SK-N-SH (cell line): ENCODE data around the gene ADPRS. TPM values are rescaled to one million over a fixed set of nuclear protein-coding genes. Genes with fewer than 3 reads are reported as not detected.

ENCODE experiments used
- CTCF ChIA-PET: fragments of 300-600, 350-600 bp; formaldehyde crosslinking; extraction: SDS; loops from one replicate; lab custom pipeline; 2021; lab: Yijun Ruan, JAX
- POLR2A ChIA-PET: fragments of 350-600 bp; sonication (Branson Sonifier 250); formaldehyde crosslinking; extraction: SDS; loops from one replicate; lab custom pipeline; 2020; ENCODE audit warnings: antibody characterized with exemption, inconsistent platforms; lab: Yijun Ruan, JAX
- DNase-seq: peaks from one replicate; pipeline ENCODE4 v3.0.0; 2012
- H2AFZ ChIP-seq: fragments of 200-600 bp; sonication (generic); 2 replicates; pipeline ENCODE4 v1.8.1; 2016; ENCODE audit warnings: antibody characterized with exemption, mild to moderate bottlenecking, low read depth
- H3F3A ChIP-seq: fragments of 200-600 bp; sonication (generic); replicated peaks from 2 replicates; pipeline ENCODE3; 2016; ENCODE audit warnings: antibody characterized with exemption, mild to moderate bottlenecking; ENCODE audit not compliant: insufficient read depth
- H3K27ac ChIP-seq, 2 experiments: fragments of 200-500 bp in 1 of 2; fragments of 200-600 bp in 1 of 2; sonication (Bioruptor generic) in 1 of 2; sonication (generic), shearing (Covaris generic) in 1 of 2; 2 replicates each; pipeline versions ENCODE4 v1.5.1 to v1.6.1; 2014 to 2016; ENCODE audit warnings: low read depth in 2 of 2, inconsistent platforms in 1 of 2, low read length in 1 of 2, mild to moderate bottlenecking in 1 of 2, mixed read lengths in 1 of 2
- H3K27me3 ChIP-seq: fragments of 200-600 bp; sonication (generic), shearing (Covaris generic); 2 replicates; pipeline ENCODE4 v1.6.1; 2016; ENCODE audit warnings: mixed run types; ENCODE audit not compliant: insufficient read depth
- H3K36me3 ChIP-seq, 2 experiments: fragments of 200-500 bp in 1 of 2; fragments of 200-600 bp in 1 of 2; sonication (Bioruptor generic) in 1 of 2; sonication (generic) in 1 of 2; replicated peaks in 1 of 2; 2 replicates each; pipeline versions ENCODE3 to v1.5.1; 2014 to 2016; ENCODE audit warnings: low read length in 1 of 2, mild to moderate bottlenecking in 1 of 2; ENCODE audit not compliant: insufficient read depth in 2 of 2, control insufficient read depth in 1 of 2
- H3K4me1 ChIP-seq, 2 experiments: fragments of 200-500 bp in 1 of 2; fragments of 200-600 bp in 1 of 2; sonication (Bioruptor generic) in 1 of 2; sonication (generic), shearing (Covaris generic) in 1 of 2; 2 replicates each; pipeline versions ENCODE4 v1.5.1 to v1.6.1; 2014 to 2016; ENCODE audit warnings: low read depth in 1 of 2, low read length in 1 of 2, mixed run types in 1 of 2; ENCODE audit not compliant: insufficient read depth in 2 of 2, control insufficient read depth in 1 of 2
- H3K4me2 ChIP-seq: fragments of 200-600 bp; sonication (generic), shearing (Covaris generic); 2 replicates; pipeline ENCODE4 v1.6.1; 2017; ENCODE audit warnings: mixed run types
- H3K4me3 ChIP-seq, 2 experiments: fragments of 200-500 bp in 1 of 2; fragments of 200-600 bp in 1 of 2; sonication (Bioruptor generic) in 1 of 2; sonication (generic), shearing (Covaris generic) in 1 of 2; 2 replicates each; pipeline versions ENCODE4 v1.5.1 to v1.8.1; 2014 to 2016; ENCODE audit warnings: low read depth in 2 of 2, inconsistent platforms in 1 of 2, low read length in 1 of 2, mild to moderate bottlenecking in 1 of 2, mixed read lengths in 1 of 2, moderate library complexity in 1 of 2
- H3K79me2 ChIP-seq: fragments of 200-600 bp; sonication (generic); 2 replicates; pipeline ENCODE4 v1.8.1; 2017; ENCODE audit warnings: mild to moderate bottlenecking; ENCODE audit not compliant: insufficient read depth
- H3K9ac ChIP-seq: fragments of 200-600 bp; sonication (generic); 2 replicates; pipeline ENCODE4 v1.6.1; 2017; ENCODE audit warnings: mixed run types
- H3K9me2 ChIP-seq: fragments of 200-600 bp; sonication (generic); 2 replicates; pipeline ENCODE4 v1.6.1; 2017; ENCODE audit warnings: mixed run types
- H3K9me3 ChIP-seq: fragments of 200-600 bp; sonication (generic); 2 replicates; pipeline ENCODE4 v1.6.1; 2017; ENCODE audit warnings: mixed run types, mild to moderate bottlenecking, moderate library complexity
- H4K20me1 ChIP-seq: fragments of 200-600 bp; sonication (generic); 2 replicates; pipeline ENCODE4 v1.6.1; 2017; ENCODE audit warnings: mild to moderate bottlenecking, mixed run types; ENCODE audit not compliant: insufficient read depth
- CHD2 ChIP-seq: fragments of 150-350 bp; IDR thresholded peaks from 2 replicates; pipeline ENCODE4 v1.6.1; 2018; ENCODE audit warnings: low read length; ENCODE audit not compliant: partially characterized antibody
- ELF1 ChIP-seq: IDR thresholded peaks from 2 replicates; pipeline ENCODE4 v1.4.0; 2012
- EP300 ChIP-seq, 2 experiments: IDR thresholded peaks; 2 replicates each; pipeline versions ENCODE4 v1.4.0 to v1.6.1; 2012; ENCODE audit warnings: borderline replicate concordance in 1 of 2, low read depth in 1 of 2, low read length in 1 of 2
- EZH2phosphoT487 ChIP-seq: fragments of 200-600 bp; sonication (generic); IDR thresholded peaks from 2 replicates; pipeline ENCODE4 v1.6.1; 2017; ENCODE audit warnings: low read depth, mixed run types, mild to moderate bottlenecking, antibody characterized with exemption, moderate library complexity, borderline replicate concordance
- FOSL2 ChIP-seq: IDR thresholded peaks from 2 replicates; pipeline ENCODE4 v1.4.0; 2012; ENCODE audit warnings: low read depth, mild to moderate bottlenecking, moderate library complexity, borderline replicate concordance
- FOXM1 ChIP-seq: IDR thresholded peaks from 2 replicates; pipeline ENCODE4 v1.4.0; 2012; ENCODE audit warnings: low read depth, mild to moderate bottlenecking
- GABPA ChIP-seq: IDR thresholded peaks from 2 replicates; pipeline ENCODE4 v1.4.0; 2012; ENCODE audit warnings: low read depth, mild to moderate bottlenecking
- IRF3 ChIP-seq: fragments of 150-350 bp; IDR thresholded peaks from 2 replicates; pipeline ENCODE4 v1.6.1; 2016; ENCODE audit warnings: mild to moderate bottlenecking, low read depth, low read length
- MEF2A ChIP-seq: IDR thresholded peaks from 2 replicates; pipeline ENCODE4 v1.4.0; 2012; ENCODE audit warnings: low read depth, borderline replicate concordance
- MXI1 ChIP-seq: IDR thresholded peaks from 2 replicates; pipeline ENCODE4 v1.6.1; 2012; ENCODE audit warnings: mild to moderate bottlenecking, low read depth, low read length, improper control_type of control experiment
- NFIC ChIP-seq: IDR thresholded peaks from 2 replicates; pipeline ENCODE4 v1.4.0; 2012; ENCODE audit warnings: borderline replicate concordance
- PBX3 ChIP-seq: IDR thresholded peaks from 2 replicates; pipeline ENCODE4; 2012
- POLR2AphosphoS5 ChIP-seq: IDR thresholded peaks from 2 replicates; pipeline ENCODE4 v1.6.1; 2012; ENCODE audit warnings: low read depth, low read length
- RCOR1 ChIP-seq: fragments of 150-350 bp; IDR thresholded peaks from 2 replicates; pipeline ENCODE4 v1.6.1; 2017; ENCODE audit warnings: antibody characterized with exemption, low read length
- RFX5 ChIP-seq: IDR thresholded peaks from 2 replicates; pipeline ENCODE4 v1.6.1; 2012; ENCODE audit warnings: mild to moderate bottlenecking, improper control_type of control experiment, low read length
- SIN3A ChIP-seq: IDR thresholded peaks from 2 replicates; pipeline ENCODE4 v1.6.1; 2012; ENCODE audit warnings: low read depth, mild to moderate bottlenecking, low read length, moderate library complexity, borderline replicate concordance
- USF1 ChIP-seq: IDR thresholded peaks from 2 replicates; pipeline ENCODE4 v1.4.0; 2012; ENCODE audit warnings: low read depth, borderline replicate concordance
- USF2 ChIP-seq: fragments of 150-350 bp; IDR thresholded peaks from 2 replicates; pipeline ENCODE4 v1.6.1; 2017; ENCODE audit warnings: antibody characterized with exemption, low read length, low read depth, borderline replicate concordance
- YY1 ChIP-seq: IDR thresholded peaks from 2 replicates; pipeline ENCODE4 v1.4.0; 2012; ENCODE audit warnings: low read depth, mild to moderate bottlenecking
- WGBS: methylation state at CpG from one replicate; pipeline ENCODE4 v1.1.6; 2017; ENCODE audit warnings: low lambda C conversion rate; 5-methylcytosine and 5-hydroxymethylcytosine counted together
- polyA plus RNA-seq, 3 experiments: library from polyadenylated mRNA; depleted of rRNA; stranded (reverse); fragments of >200 nt; gene quantifications; 2 replicates each; pipeline ENCODE4 v1.2.3, GENCODE V29; 2012

ADPRS gene
- polyA plus RNA-seq, 1 of the 3 experiments (the other 2 are of a cell fraction), result 54.2 TPM

- no peak for TF ChIP-seq PBX3
Observed at GRCh38 chr1:36111151-36111550, 22.5 kb downstream of the ADPRS start (continued).

DNA sequence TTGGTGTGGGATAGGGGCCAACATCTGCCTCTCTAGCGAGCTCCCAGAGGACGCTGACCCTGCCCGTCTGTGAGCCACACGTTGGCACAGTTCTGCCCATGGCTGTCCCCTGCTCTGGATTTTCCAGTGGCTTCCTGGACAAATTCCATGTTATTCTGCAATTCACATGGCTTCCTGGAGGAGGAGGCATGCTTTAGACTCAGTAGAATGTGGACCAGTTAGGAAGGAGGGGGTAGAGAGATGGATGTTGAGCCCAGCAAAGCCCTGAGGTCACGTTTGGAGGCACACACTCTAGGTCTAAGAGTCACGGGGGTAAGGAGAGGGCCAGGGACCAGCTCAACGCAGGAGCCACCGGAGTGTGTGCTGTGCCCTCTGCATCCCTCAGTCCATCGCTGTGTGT lies 24.1 kb downstream of the ADPRS start:
- Histone ChIP-seq H3K36me3 (no peaks in the 10 kb centered on the region), H3K9me2 (no peaks in the 10 kb centered on the region), H2AFZ (no peak overlapping the region), H3K9ac (no peak overlapping the region), H3K27ac (no peak overlapping the region; a peak in 1 of 4 replicates), H3K79me2 (no peaks in the 10 kb centered on the region), H3K4me1 (peaks cover 24 to 28% of the 10 kb centered on the region in 2 experiments; a peak in 3 of 4 replicates), H3K27me3 (no peaks in the 10 kb centered on the region), H4K20me1 (no peaks in the 10 kb centered on the region), H3K4me3 (no peak overlapping the region), H3F3A (peaks cover 9% of the 10 kb centered on the region), H3K4me2 (no peak overlapping the region), H3K9me3 (no peaks in the 10 kb centered on the region)
- no peak for DNase-seq
- WGBS, result 90% methylated on average over 9 of the region's 9 CpGs
- TF ChIP-seq FOXM1, result no peak
- TF ChIP-seq CHD2, result no peak
- TF ChIP-seq IRF3, result no peak
- TF ChIP-seq YY1, result no peak
- TF ChIP-seq MXI1, result no peak
- no peak for TF ChIP-seq PBX3
- no peak for TF ChIP-seq POLR2AphosphoS5
- no peak for TF ChIP-seq EZH2phosphoT487
- no peak for TF ChIP-seq RCOR1
- no peak for TF ChIP-seq EP300 (IDR thresholded peaks at IDR 0.05; ENCODE audit: borderline replicate concordance in 1 of 2, low read depth in 1 of 2, low read length in 1 of 2)
- no peak for TF ChIP-seq NFIC
- POLR2A ChIA-PET, result interaction anchor here (1.0 kb wide), 1 partner anchor 19 kb away, joined by 3 read pairs; no protein-coding TSS in a partner anchor
- CTCF ChIA-PET, result interaction anchor here (1.0 to 32.6 kb wide), 5 partner anchors 9 to 22 kb away, joined by 3 to 700 read pairs (median 5); no protein-coding TSS in a partner anchor

DNA sequence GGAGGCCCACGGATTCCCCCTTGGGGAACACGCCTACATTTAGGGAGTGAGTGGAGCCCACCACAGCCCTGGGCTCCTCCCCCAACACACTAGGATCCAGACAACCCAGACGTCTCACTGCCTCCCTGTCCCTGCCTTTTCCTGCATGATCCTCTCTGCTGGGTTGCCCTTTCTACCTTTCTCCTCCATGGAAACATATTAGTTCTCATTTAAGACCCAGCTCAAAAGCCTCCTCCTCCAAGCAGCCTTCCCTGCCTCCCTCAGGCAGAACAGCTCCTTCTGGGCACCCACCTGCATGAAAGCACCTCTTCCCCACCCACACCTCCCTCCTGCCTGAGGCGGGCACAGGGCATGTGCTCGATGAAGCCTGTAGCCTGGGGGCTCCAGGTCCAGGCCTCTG lies 25.7 kb downstream of the ADPRS start:
- H3K4me1 ChIP-seq, result peaks cover 13 to 28% of the 10 kb centered on the region in 2 experiments; a peak in 2 of 4 replicates
- H2AFZ ChIP-seq, result peak overlapping the region; percentile 71; the same call in 1 of the 2 replicates
- H3K9me2 ChIP-seq, result no peaks in the 10 kb centered on the region
- no peaks in the 10 kb centered on the region for H3K36me3 ChIP-seq
- peak overlapping the region; percentile 69; the same call in 1 of the 2 replicates for H3K4me2 ChIP-seq
- no peaks in the 10 kb centered on the region for H3K79me2 ChIP-seq
- H4K20me1 ChIP-seq, result no peaks in the 10 kb centered on the region
- H3K4me3 ChIP-seq, result no peak overlapping the region
- DNase-seq, result no peak
- CTCF ChIA-PET, result interaction anchor here (1.1 to 32.6 kb wide), 5 partner anchors 8 to 74 kb away, joined by 4 to 700 read pairs (median 6); partner anchors contain the start of gene TRAPPC3
- POLR2A ChIA-PET, result interaction anchor here (0.8 to 1.1 kb wide), 2 partner anchors 19 to 35 kb away, joined by 3 to 4 read pairs; partner anchors contain the start of gene TRAPPC3
- H3K9ac ChIP-seq, result peak overlapping the region; percentile 67; the same call in 1 of the 2 replicates
- peak overlapping the region in 1 of 2 experiments; percentile 54; a peak in 3 of 4 replicates for H3K27ac ChIP-seq
- H3K9me3 ChIP-seq, result no peaks in the 10 kb centered on the region
- WGBS, result 70% methylated on average over 5 of the region's 5 CpGs
- H3F3A ChIP-seq, result peaks cover 9% of the 10 kb centered on the region
- no peaks in the 10 kb centered on the region for H3K27me3 ChIP-seq
- TF ChIP-seq USF2 (no peak), IRF3 (no peak), SIN3A (no peak), USF1 (no peak), FOSL2 (no peak), ELF1 (no peak), GABPA (no peak), MEF2A (no peak), EP300 (IDR thresholded peaks at IDR 0.05; ENCODE audit: borderline replicate concordance in 1 of 2, low read depth in 1 of 2, low read length in 1 of 2) (no peak), POLR2AphosphoS5 (no peak), RFX5 (no peak), YY1 (no peak)
